ENCODE measurements around the gene PARD3.

- TF ChIP-seq CTCF (IDR thresholded peaks at IDR 0.05; ENCODE audit: poor library complexity, severe bottlenecking) (no peak), RAD21 (conservative IDR thresholded peaks at IDR 0.05) (no peak), REST (IDR thresholded peaks at IDR 0.05; ENCODE audit: borderline replicate concordance) (no peak), EP300 (conservative IDR thresholded peaks at IDR 0.05; ENCODE audit: poor library complexity, severe bottlenecking) (no peak)
These were observed 229.5 kb downstream of the PARD3 start for GRCh38 chr10:34585422-34586112.
